ENCODE results near the gene HBM. TPM values are rescaled to one million over a fixed set of nuclear protein-coding genes. Genes with fewer than 3 reads are reported as not detected.
"Not testable (repeated sequence)": the region's sequence is repeated elsewhere in the genome, so short reads cannot be mapped to it uniquely, and the experiment has no call there.

The HBM gene
- total RNA-seq, 2 donors from 2014 or later, result not detected

DNA sequence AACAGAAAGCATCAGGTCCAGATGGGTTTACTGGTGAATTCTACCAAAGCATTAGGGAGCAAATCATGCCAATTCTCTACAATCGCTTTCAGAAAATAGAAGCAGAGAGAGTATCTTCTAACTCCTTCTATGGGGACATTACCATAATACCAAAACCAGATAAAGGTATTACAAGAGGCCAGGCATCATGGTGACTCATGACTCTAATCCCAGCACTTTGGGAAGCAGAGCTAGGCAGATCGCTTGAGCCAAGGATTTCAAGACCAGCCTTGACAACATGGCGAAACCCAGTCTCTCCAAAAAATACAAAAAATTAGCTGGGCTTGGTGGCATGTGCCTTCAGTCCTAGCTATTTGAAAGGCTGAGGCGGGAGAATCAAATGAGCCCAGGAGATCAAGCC is 37.5 kb downstream of the HBM start:
- TF ChIP-seq CTCF (conservative IDR thresholded peaks at IDR 0.05), result no peak
- WGBS, 2 experiments (ENCODE audit: insufficient coverage in 1 of 2, insufficient read length in 1 of 2), result 91% methylated on average over 2 to 4 of the region's 4 CpGs
- H3K4me3 Mint-ChIP-seq, result no peak overlapping the region
- H3K9ac ChIP-seq (ENCODE audit: extremely low read depth, low read length, poor library complexity, severe bottlenecking), result no peak overlapping the region
- no peaks in the 10 kb centered on the region for H3K27me3 ChIP-seq (ENCODE audit: control insufficient read depth, insufficient read depth, low read length, poor library complexity, severe bottlenecking)
- H3K27ac ChIP-seq (ENCODE audit: low read depth, low read length), result no peak overlapping the region
- H3K4me3 ChIP-seq (ENCODE audit: low read length), result no peak overlapping the region
- H3K4me1 Mint-ChIP-seq, result no peaks in the 10 kb centered on the region
- no peaks in the 10 kb centered on the region for H3K9me3 Mint-ChIP-seq
- no peaks in the 10 kb centered on the region for H3K9me3 ChIP-seq (ENCODE audit: control insufficient read depth, low read length)
- no peak overlapping the region for H3K27ac Mint-ChIP-seq
- H3K36me3 Mint-ChIP-seq (ENCODE audit: low read depth), result peaks cover 81% of the 10 kb centered on the region
- no peak for DNase-seq
- peaks cover 82% of the 10 kb centered on the region for H3K36me3 ChIP-seq (ENCODE audit: control insufficient read depth, insufficient read depth, low read length)
- no peaks in the 10 kb centered on the region for H3K27me3 Mint-ChIP-seq (ENCODE audit: insufficient read depth)
- H3K4me1 ChIP-seq (ENCODE audit: control insufficient read depth, insufficient read depth, low read length), result no peaks in the 10 kb centered on the region

DNA sequence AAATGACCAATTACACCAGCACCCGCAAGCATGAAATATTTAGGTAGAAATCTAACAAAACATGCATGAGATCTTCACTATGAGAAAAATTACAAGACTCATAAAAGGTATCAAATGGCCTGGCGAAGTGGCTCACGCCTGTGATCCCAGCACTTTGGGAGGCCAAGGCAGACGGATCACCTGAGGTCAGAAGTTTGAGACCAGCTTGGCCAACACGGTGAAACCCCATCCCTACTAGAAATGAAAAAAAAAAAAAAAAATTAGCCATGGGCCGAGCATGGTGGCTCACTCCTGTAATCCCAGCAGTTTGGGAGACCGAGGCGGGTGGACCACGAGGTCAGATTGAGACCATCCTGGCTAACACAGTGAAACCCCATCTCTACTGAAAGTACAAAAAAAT is 38.3 kb downstream of the HBM start:
- 93 to 96% methylated on average over 7 to 9 of the region's 9 CpGs for WGBS, 2 experiments (ENCODE audit: insufficient coverage in 1 of 2, insufficient read length in 1 of 2)
- H3K27ac Mint-ChIP-seq; H3K27me3 ChIP-seq (ENCODE audit: control insufficient read depth, insufficient read depth, low read length, poor library complexity, severe bottlenecking); H3K9me3 ChIP-seq (ENCODE audit: control insufficient read depth, low read length); H3K9ac ChIP-seq (ENCODE audit: extremely low read depth, low read length, poor library complexity, severe bottlenecking); DNase-seq; H3K4me3 Mint-ChIP-seq; H3K4me3 ChIP-seq (ENCODE audit: low read length); H3K4me1 Mint-ChIP-seq; H3K4me1 ChIP-seq (ENCODE audit: control insufficient read depth, insufficient read depth, low read length); H3K9me3 Mint-ChIP-seq; H3K27ac ChIP-seq (ENCODE audit: low read depth, low read length); H3K27me3 Mint-ChIP-seq (ENCODE audit: insufficient read depth): not testable (repeated sequence)
- peaks cover 79% of the 10 kb centered on the region for H3K36me3 Mint-ChIP-seq (ENCODE audit: low read depth)
- peaks cover 82% of the 10 kb centered on the region for H3K36me3 ChIP-seq (ENCODE audit: control insufficient read depth, insufficient read depth, low read length)

GRCh38 chr16:209359-209758 is 43.6 kb downstream of the HBM start:
- not testable (repeated sequence) for H3K9ac ChIP-seq (ENCODE audit: extremely low read depth, low read length, poor library complexity, severe bottlenecking); H3K9me3 Mint-ChIP-seq; H3K27me3 ChIP-seq (ENCODE audit: control insufficient read depth, insufficient read depth, low read length, poor library complexity, severe bottlenecking); H3K27ac ChIP-seq (ENCODE audit: low read depth, low read length); H3K27me3 Mint-ChIP-seq (ENCODE audit: insufficient read depth); H3K9me3 ChIP-seq (ENCODE audit: control insufficient read depth, low read length); H3K4me1 Mint-ChIP-seq; H3K4me3 Mint-ChIP-seq; H3K4me1 ChIP-seq (ENCODE audit: control insufficient read depth, insufficient read depth, low read length); DNase-seq; H3K4me3 ChIP-seq (ENCODE audit: low read length); H3K27ac Mint-ChIP-seq
- H3K36me3 ChIP-seq (ENCODE audit: control insufficient read depth, insufficient read depth, low read length), result peaks cover 83% of the 10 kb centered on the region
- WGBS, 2 experiments (ENCODE audit: insufficient coverage in 1 of 2, insufficient read length in 1 of 2), result 94 to 95% methylated on average over 3 of the region's 4 CpGs
- peaks cover 80% of the 10 kb centered on the region for H3K36me3 Mint-ChIP-seq (ENCODE audit: low read depth)

DNA sequence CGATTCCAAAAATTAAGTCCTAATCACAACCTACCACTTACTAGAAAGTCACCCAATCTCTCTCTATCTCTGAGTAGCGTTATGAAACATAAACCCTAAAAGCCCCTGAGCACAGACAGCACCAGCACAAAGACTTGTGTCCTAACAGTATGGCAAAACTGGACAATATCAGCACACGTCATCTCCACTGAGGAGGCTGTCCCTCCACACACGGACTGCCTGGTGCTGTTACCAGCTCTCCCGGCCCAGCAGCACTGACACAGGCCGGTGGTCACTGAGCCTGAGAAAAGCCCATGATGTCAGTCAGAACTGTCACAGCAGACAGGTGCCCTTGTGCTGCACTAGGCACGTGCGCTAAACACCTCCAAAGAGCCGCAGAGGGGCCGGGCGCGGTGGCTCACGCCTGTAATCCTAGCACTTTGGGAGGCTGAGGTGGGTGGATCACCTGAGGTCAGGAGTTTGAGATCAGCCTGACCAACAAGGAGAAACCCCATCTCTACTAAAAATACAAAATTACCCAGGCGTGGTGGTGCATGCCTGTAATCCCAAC is 45.9 kb downstream of the HBM start:
- not testable (repeated sequence) for H3K27ac ChIP-seq (ENCODE audit: low read depth, low read length); H3K4me3 Mint-ChIP-seq; H3K9ac ChIP-seq (ENCODE audit: extremely low read depth, low read length, poor library complexity, severe bottlenecking); H3K27me3 ChIP-seq (ENCODE audit: control insufficient read depth, insufficient read depth, low read length, poor library complexity, severe bottlenecking); DNase-seq; H3K4me3 ChIP-seq (ENCODE audit: low read length); H3K27me3 Mint-ChIP-seq (ENCODE audit: insufficient read depth); H3K4me1 Mint-ChIP-seq; H3K9me3 ChIP-seq (ENCODE audit: control insufficient read depth, low read length); H3K9me3 Mint-ChIP-seq; H3K4me1 ChIP-seq (ENCODE audit: control insufficient read depth, insufficient read depth, low read length)
- H3K27ac Mint-ChIP-seq, result peak overlapping the region; percentile 20
- peaks cover 76% of the 10 kb centered on the region for H3K36me3 Mint-ChIP-seq (ENCODE audit: low read depth)
- H3K36me3 ChIP-seq (ENCODE audit: control insufficient read depth, insufficient read depth, low read length), result peaks cover 82% of the 10 kb centered on the region
- 93 to 94% methylated on average over 10 to 14 of the region's 14 CpGs for WGBS, 2 experiments (ENCODE audit: insufficient coverage in 1 of 2, insufficient read length in 1 of 2)
